Loucy (cell line): ENCODE measurements around the gene UXT.

Source experiments
- H2AFZ ChIP-seq: fragments of 200-600 bp; sonication (generic); 2 replicates; pipeline ENCODE4 v1.6.0; 2016; ENCODE audit warnings: antibody characterized with exemption, mild to moderate bottlenecking, low read length, moderate library complexity
- H3F3A ChIP-seq: fragments of 200-600 bp; 2 replicates; pipeline ENCODE4 v1.6.0; 2016; ENCODE audit warnings: antibody characterized with exemption, low read depth, mild to moderate bottlenecking
- H3K27me3 ChIP-seq: fragments of 200-600 bp; sonication (generic); 2 replicates; pipeline ENCODE4 v1.6.1; 2014; ENCODE audit warnings: low read length, mild to moderate bottlenecking; ENCODE audit not compliant: insufficient read depth, poor library complexity, severe bottlenecking
- H3K36me3 ChIP-seq: fragments of 200-600 bp; sonication (generic); 2 replicates; pipeline ENCODE4 v1.6.1; 2016; ENCODE audit warnings: low read length; ENCODE audit not compliant: insufficient read depth
- H3K4me1 ChIP-seq: fragments of 200-600 bp; sonication (generic); 2 replicates; pipeline ENCODE4 v1.5.1; 2014; ENCODE audit warnings: low read length, mild to moderate bottlenecking; ENCODE audit not compliant: insufficient read depth, poor library complexity, severe bottlenecking
- H3K4me2 ChIP-seq: fragments of 200-600 bp; sonication (generic); 2 replicates; pipeline ENCODE4 v1.6.0; 2014; ENCODE audit warnings: antibody characterized with exemption, low read length, low read depth, mild to moderate bottlenecking; ENCODE audit not compliant: poor library complexity, severe bottlenecking
- H3K4me3 ChIP-seq: fragments of 200-600 bp; sonication (generic); 2 replicates; pipeline ENCODE4 v1.5.1; 2014; ENCODE audit warnings: low read length, mild to moderate bottlenecking, mixed read lengths; ENCODE audit not compliant: poor library complexity, severe bottlenecking
- H3K79me2 ChIP-seq: fragments of 200-600 bp; sonication (generic); 2 replicates; pipeline ENCODE4 v1.6.1; 2014; ENCODE audit warnings: low read length; ENCODE audit not compliant: insufficient read depth
- H3K9ac ChIP-seq: fragments of 200-600 bp; sonication (generic); 2 replicates; pipeline ENCODE4 v1.6.0; 2014; ENCODE audit warnings: mild to moderate bottlenecking, low read depth, low read length, moderate library complexity; ENCODE audit not compliant: poor library complexity, severe bottlenecking
- H3K9me2 ChIP-seq: fragments of 200-600 bp; sonication (generic); replicated peaks from 2 replicates; pipeline ENCODE4 v1.6.1; 2016; ENCODE audit warnings: low read depth, low read length, mixed read lengths
- H3K9me3 ChIP-seq: fragments of 200-600 bp; sonication (generic); 2 replicates; pipeline ENCODE4 v1.6.1; 2014; ENCODE audit warnings: mild to moderate bottlenecking, antibody characterized with exemption, low read length, low read depth; ENCODE audit not compliant: insufficient read depth
- H4K20me1 ChIP-seq: fragments of 200-600 bp; sonication (generic); 2 replicates; pipeline ENCODE4 v1.6.0; 2014; ENCODE audit warnings: antibody characterized with exemption, low read length, mild to moderate bottlenecking; ENCODE audit not compliant: insufficient read depth, poor library complexity, severe bottlenecking
- CTCF ChIP-seq: fragments of 200-600 bp; sonication (generic); conservative IDR thresholded peaks from 2 replicates; pipeline ENCODE4 v1.5.1; 2014; ENCODE audit warnings: mild to moderate bottlenecking, antibody characterized with exemption, low read length
- EZH2phosphoT487 ChIP-seq: fragments of 200-600 bp; IDR thresholded peaks from 2 replicates; pipeline ENCODE4 v1.6.1; 2018; ENCODE audit warnings: antibody characterized with exemption, mild to moderate bottlenecking, moderate library complexity, borderline replicate concordance

The UXT gene

GRCh38 chrX:47611489-47611888 is 47.5 kb downstream of the UXT start:
- Histone ChIP-seq H4K20me1 (no peaks in the 10 kb centered on the region), H3K27me3 (no peaks in the 10 kb centered on the region), H3K4me3 (no peak overlapping the region), H3K4me1 (no peaks in the 10 kb centered on the region), H2AFZ (no peak overlapping the region), H3K9me2 (no peaks in the 10 kb centered on the region), H3K9ac (no peak overlapping the region), H3K36me3 (no peaks in the 10 kb centered on the region), H3K79me2 (no peaks in the 10 kb centered on the region), H3K9me3 (no peaks in the 10 kb centered on the region), H3F3A (no peaks in the 10 kb centered on the region), H3K4me2 (no peak overlapping the region)
- TF ChIP-seq EZH2phosphoT487, result no peak
- no peak for TF ChIP-seq CTCF

DNA sequence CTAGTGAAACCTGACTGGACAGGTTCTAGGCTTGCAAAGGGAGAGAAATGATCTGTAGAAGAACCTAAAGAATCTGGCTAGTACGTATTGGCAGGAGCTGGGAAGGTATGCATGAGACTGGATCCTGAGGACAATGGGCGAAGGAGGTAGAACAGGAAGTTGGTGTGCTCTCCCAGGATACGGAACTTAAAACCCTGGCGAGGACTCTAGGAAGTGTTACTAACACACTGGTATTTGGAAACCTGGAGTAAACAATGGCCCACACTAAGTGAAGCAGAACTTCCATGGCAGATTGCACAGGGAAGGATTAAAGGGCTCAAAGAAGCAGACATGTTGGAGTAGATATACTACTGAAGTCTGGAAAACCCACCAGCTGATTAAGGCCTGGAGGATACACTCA is 48.5 kb downstream of the UXT start:
- H3K27me3 ChIP-seq, result no peaks in the 10 kb centered on the region
- H3K4me2 ChIP-seq, result no peak overlapping the region
- H2AFZ ChIP-seq, result no peak overlapping the region
- H3K4me1 ChIP-seq, result no peaks in the 10 kb centered on the region
- no peaks in the 10 kb centered on the region for H3F3A ChIP-seq
- no peak overlapping the region for H3K4me3 ChIP-seq
- H3K9ac ChIP-seq, result no peak overlapping the region
- H4K20me1 ChIP-seq, result no peaks in the 10 kb centered on the region
- no peak for TF ChIP-seq CTCF
- TF ChIP-seq EZH2phosphoT487, result no peak
- H3K9me2 ChIP-seq, result no peaks in the 10 kb centered on the region
- H3K9me3 ChIP-seq, result no peaks in the 10 kb centered on the region
- no peaks in the 10 kb centered on the region for H3K79me2 ChIP-seq
- H3K36me3 ChIP-seq, result no peaks in the 10 kb centered on the region

- TF ChIP-seq EZH2phosphoT487 (no peak), CTCF (no peak)
- Histone ChIP-seq H3K4me2 (no peak overlapping the region), H3F3A (no peaks in the 10 kb centered on the region), H2AFZ (no peak overlapping the region), H4K20me1 (no peaks in the 10 kb centered on the region), H3K9me3 (no peaks in the 10 kb centered on the region), H3K9ac (no peak overlapping the region), H3K4me1 (no peaks in the 10 kb centered on the region), H3K27me3 (no peaks in the 10 kb centered on the region), H3K9me2 (no peaks in the 10 kb centered on the region), H3K36me3 (no peaks in the 10 kb centered on the region), H3K4me3 (no peak overlapping the region), H3K79me2 (no peaks in the 10 kb centered on the region)
These were observed 50.7 kb downstream of the UXT start for GRCh38 chrX:47608130-47608810.
